ENCODE measurements around the gene PCDHB8. TPM values are rescaled to one million over a fixed set of nuclear protein-coding genes. Genes with fewer than 3 reads are reported as not detected.
"Not testable (repeated sequence)": the region's sequence is repeated elsewhere in the genome, so short reads cannot be mapped to it uniquely, and the experiment has no call there.

PCDHB8 gene
- total RNA-seq, 4 donors from 2014 or later: 0.16 to 0.20 TPM; not detected in 2

GRCh38 chr5:141182248-141182647, 4.7 kb downstream of the PCDHB8 start, which contains the start of gene PCDHB16:
TSS of gene PCDHB16 (plus strand) at chr5:141182387. CDS start at chr5:141182560, 173 bp downstream.
- Histone ChIP-seq H3K27ac (peak within 1 kb of the TSS in 1 of 4 donors; percentile 25), H3K9me3 (peaks cover 5 to 10% (median 7%) of the 10 kb centered on the region in 3 donors), H3K4me3 (peak within 1 kb of the TSS; percentile 35 to 45 (median 38)), H3K4me1 (no peaks in the 10 kb centered on the region), H3K27me3 (peaks cover 0 to 33% (median 14%) of the 10 kb centered on the region in 3 donors), H3K36me3 (no peaks in the 10 kb centered on the region)
- peak in 1 of 2 donors; percentile 27 for ATAC-seq
- no peak for TF ChIP-seq POLR2A (IDR thresholded peaks at IDR 0.05)
- peak in 1 of 5 experiments; percentile 25 for TF ChIP-seq CTCF (IDR thresholded peaks at IDR 0.05 in 4 of 5, conservative IDR thresholded peaks at IDR 0.05 in 1 of 5)
- DNase-seq: no peak
- in situ Hi-C loops (cut with MboI; ENCODE audit: low sequenced_read_pairs in 4 of 4): no loop called here
- intact Hi-C loops (cut with DNase I; ENCODE audit: low total_unique reads): no loop called here

DNA sequence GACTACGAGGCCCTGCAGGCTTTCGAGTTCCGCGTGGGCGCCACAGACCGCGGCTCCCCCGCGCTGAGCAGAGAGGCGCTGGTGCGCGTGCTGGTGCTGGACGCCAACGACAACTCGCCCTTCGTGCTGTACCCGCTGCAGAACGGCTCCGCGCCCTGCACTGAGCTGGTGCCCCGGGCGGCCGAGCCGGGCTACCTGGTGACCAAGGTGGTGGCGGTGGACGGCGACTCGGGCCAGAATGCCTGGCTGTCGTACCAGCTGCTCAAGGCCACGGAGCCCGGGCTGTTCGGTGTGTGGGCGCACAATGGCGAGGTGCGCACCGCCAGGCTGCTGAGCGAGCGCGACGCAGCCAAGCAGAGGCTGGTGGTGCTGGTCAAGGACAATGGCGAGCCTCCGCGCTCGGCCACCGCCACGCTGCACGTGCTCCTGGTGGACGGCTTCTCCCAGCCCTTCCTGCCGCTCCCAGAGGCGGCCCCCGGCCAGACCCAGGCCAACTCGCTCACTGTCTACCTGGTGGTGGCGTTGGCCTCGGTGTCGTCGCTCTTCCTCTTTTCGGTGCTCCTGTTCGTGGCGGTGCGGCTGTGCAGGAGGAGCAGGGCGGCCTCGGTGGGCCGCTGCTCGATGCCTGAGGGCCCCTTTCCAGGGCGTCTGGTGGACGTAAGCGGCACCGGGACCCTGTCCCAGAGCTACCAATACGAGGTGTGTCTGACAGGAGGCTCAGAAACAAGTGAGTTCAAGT, 6.7 kb downstream of the PCDHB8 start:
- in situ Hi-C loops (cut with MboI; ENCODE audit: low sequenced_read_pairs in 4 of 4); intact Hi-C loops (cut with DNase I; ENCODE audit: low total_unique reads): not testable (repeated sequence)

DNA sequence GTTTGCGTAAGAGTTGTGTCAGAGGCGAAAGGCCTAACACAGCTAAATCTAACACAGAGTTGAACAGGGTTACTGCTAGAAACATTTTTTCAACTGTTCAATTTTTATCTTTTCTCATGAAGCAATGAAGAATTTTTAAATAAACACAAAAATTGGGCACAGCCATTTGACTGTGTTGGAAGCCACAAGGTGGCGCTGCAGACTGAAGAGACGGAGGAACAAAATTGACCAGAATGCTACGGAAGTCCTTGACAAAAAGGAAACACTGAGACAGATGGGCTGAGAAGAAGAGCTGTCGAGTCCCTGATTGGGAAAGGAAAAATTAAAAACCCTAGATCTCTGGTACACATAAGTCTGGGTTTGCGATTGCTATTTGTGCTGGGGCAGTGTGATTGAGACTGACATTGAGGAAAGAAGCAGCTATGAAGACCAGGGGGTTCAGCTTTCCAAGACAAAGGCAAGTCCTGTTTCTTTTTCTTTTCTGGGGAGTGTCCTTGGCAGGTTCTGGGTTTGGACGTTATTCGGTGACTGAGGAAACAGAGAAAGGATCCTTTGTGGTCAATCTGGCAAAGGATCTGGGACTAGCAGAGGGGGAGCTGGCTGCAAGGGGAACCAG, 9.4 kb downstream of the PCDHB8 start, which contains the start of gene PCDHB9:
TSS of gene PCDHB9 (plus strand) at position 265 of the 616 bp plus-strand sequence. CDS start at position 423, 158 bp downstream.
- intact Hi-C loops (cut with DNase I; ENCODE audit: low total_unique reads): no loop called here
- no peak for DNase-seq
- TF ChIP-seq POLR2A (IDR thresholded peaks at IDR 0.05) (no peak), CTCF (IDR thresholded peaks at IDR 0.05 in 4 of 5, conservative IDR thresholded peaks at IDR 0.05 in 1 of 5) (no peak)

More for the DNA sequence above, 6.7 kb downstream of the PCDHB8 start:
- Histone ChIP-seq H3K4me3 (peak overlapping the region in 1 of 4 donors; percentile 31), H3K27me3 (peaks cover 0 to 16% (median 6%) of the 10 kb centered on the region in 3 donors)
- DNase-seq, H3K9me3 ChIP-seq, H3K4me1 ChIP-seq, H3K36me3 ChIP-seq, ATAC-seq, H3K27ac ChIP-seq: not testable (repeated sequence)

GRCh38 chr5:141188682-141189081, 11.1 kb downstream of the PCDHB8 start:
- H3K36me3 ChIP-seq; H3K9me3 ChIP-seq; DNase-seq; H3K4me1 ChIP-seq; H3K27ac ChIP-seq; intact Hi-C loops (cut with DNase I; ENCODE audit: low total_unique reads); in situ Hi-C loops (cut with MboI; ENCODE audit: low sequenced_read_pairs in 4 of 4); ATAC-seq; H3K4me3 ChIP-seq: not testable (repeated sequence)
- H3K27me3 ChIP-seq: peaks cover 0 to 11% (median 3%) of the 10 kb centered on the region in 3 donors

More for the DNA sequence above, 9.4 kb downstream of the PCDHB8 start, which contains the start of gene PCDHB9:
- no peak within 1 kb of the TSS for H3K27ac ChIP-seq
- in situ Hi-C loops (cut with MboI; ENCODE audit: low sequenced_read_pairs in 4 of 4): no loop called here
- no peak for ATAC-seq
- peak within 1 kb of the TSS in 1 of 4 donors; percentile 25 for H3K4me3 ChIP-seq
- peaks cover 4 to 5% (median 5%) of the 10 kb centered on the region in 3 donors for H3K9me3 ChIP-seq
- H3K4me1 ChIP-seq: no peaks in the 10 kb centered on the region
- H3K27me3 ChIP-seq: peaks cover 0 to 11% (median 3%) of the 10 kb centered on the region in 3 donors
- no peaks in the 10 kb centered on the region for H3K36me3 ChIP-seq

- in situ Hi-C loops (cut with MboI; ENCODE audit: low sequenced_read_pairs in 4 of 4); H3K27ac ChIP-seq; intact Hi-C loops (cut with DNase I; ENCODE audit: low total_unique reads); H3K4me3 ChIP-seq; DNase-seq; H3K4me1 ChIP-seq; H3K9me3 ChIP-seq; H3K36me3 ChIP-seq; ATAC-seq: not testable (repeated sequence)
- peaks cover 0 to 11% (median 3%) of the 10 kb centered on the region in 3 donors for H3K27me3 ChIP-seq
Measured at GRCh38 chr5:141189131-141189530, 11.5 kb downstream of the PCDHB8 start.

All from gastrocnemius medialis (tissue), 4 donors.